K562 (cell line): Measurements from ENCODE around the gene S1PR1. TPM values are rescaled to one million over a fixed set of nuclear protein-coding genes. Genes with fewer than 3 reads are reported as not detected.

ENCODE experiments used
- CBX1 ChIP-seq: sonication (generic); IDR thresholded peaks from 2 replicates; pipeline ENCODE4 v1.6.1; 2016; ENCODE audit warnings: antibody characterized with exemption, low read depth, mild to moderate bottlenecking
- MAZ ChIP-seq, 2 experiments: fragments of 450-650 bp in 1 of 2; sonication (generic) in 1 of 2; formaldehyde crosslinking; IDR thresholded peaks in 1 of 2; conservative IDR thresholded peaks in 1 of 2; 2 replicates each; pipeline versions ENCODE4 v1.4.0 to v1.5.0; 2020; ENCODE audit warnings: mild to moderate bottlenecking in 1 of 2, missing genetic modification reagents in 1 of 2
- MEIS2 ChIP-seq: fragments of 450-650 bp; IDR thresholded peaks from 2 replicates; pipeline ENCODE4 v1.6.1; 2014; ENCODE audit warnings: mild to moderate bottlenecking; ENCODE audit not compliant: partially characterized antibody
- PTBP1 ChIP-seq: fragments of 200-400 bp; formaldehyde crosslinking; IDR thresholded peaks from 2 replicates; pipeline ENCODE4 v1.6.1; 2017; ENCODE audit warnings: low read depth, low read length
- REST ChIP-seq, 2 experiments: fragments of 450-650 bp; formaldehyde crosslinking in 1 of 2; IDR thresholded peaks; 2 replicates each; pipeline versions ENCODE4 v1.4.0 to v1.6.1; 2014 to 2020; ENCODE audit warnings: mild to moderate bottlenecking in 2 of 2, borderline replicate concordance in 1 of 2, low read depth in 1 of 2
- SMAD4 ChIP-seq: fragments of 250-450 bp; sonication (Bioruptor Pico); conservative IDR thresholded peaks from 2 replicates; pipeline ENCODE4 v1.8.0; 2021; ENCODE audit warnings: inconsistent platforms, mild to moderate bottlenecking, moderate library complexity
- TCF3 ChIP-seq: sonication (generic); formaldehyde crosslinking; IDR thresholded peaks from 2 replicates; pipeline ENCODE4 v1.4.0; 2020; ENCODE audit warnings: mild to moderate bottlenecking, missing genetic modification reagents
- UBTF ChIP-seq, 2 experiments: IDR thresholded peaks; 2 replicates each; pipeline ENCODE4 v1.6.1; 2012; ENCODE audit warnings: improper control_type of control experiment in 2 of 2, low read depth in 2 of 2, low read length in 2 of 2, borderline replicate concordance in 1 of 2
- polyA plus RNA-seq, 8 experiments: library from polyadenylated mRNA; depleted of rRNA in 4 of 8; stranded (reverse) in 5 of 8; unstranded in 3 of 8; fragments of >200 nt; fragmentation: Nextera tagmentation in 2 of 8; fragmentation: Illumina TruSeq in 1 of 8; extraction: Ambion mirVana in 2 of 8; extraction: Trizol in 1 of 8; gene quantifications; 2 replicates each; pipeline versions ENCODE4 v1.2.1 to v1.2.3, GENCODE V29; 2011 to 2014; ENCODE audit warnings: inconsistent platforms in 1 of 8, missing spikeins in 1 of 8
- total RNA-seq, 7 experiments: library from RNA; depleted of rRNA in 6 of 7; stranded (reverse); fragments of >200 nt in 6 of 7; fragmentation: Illumina TruSeq in 2 of 7; extraction: Trizol in 2 of 7; gene quantifications; 2 replicates each; pipeline versions ENCODE4 v1.2.1 to v1.2.3, GENCODE V29; 2011 to 2021; ENCODE audit warnings: low replicate concordance in 1 of 7
- TF ChIP-seq, protein P1 (sequence below): fragments of 450-650 bp; formaldehyde crosslinking; IDR thresholded peaks from 2 replicates; pipeline ENCODE4 v1.4.0; 2020; ENCODE audit warnings: mild to moderate bottlenecking, moderate library complexity
- TF ChIP-seq, protein P2 (sequence below), 3 experiments: fragments of 200-800 bp in 1 of 3; sonication (Bioruptor generic) in 1 of 3; sonication (generic) in 1 of 3; formaldehyde crosslinking in 1 of 3; IDR thresholded peaks; 2 replicates each; pipeline versions ENCODE4 v1.6.1 to v1.8.0; 2016 to 2022; ENCODE audit warnings: mild to moderate bottlenecking in 2 of 3, missing compliant biosample characterization in 2 of 3, missing genetic modification characterization in 2 of 3, missing genetic modification reagents in 1 of 3

Gene S1PR1
- total and polyA plus RNA-seq, 9 of the 15 experiments (the other 6 are each of a cell fraction or from before 2014, with no cell fraction given) = 0.22 to 1.2 (median 0.43) TPM

- TF ChIP-seq SMAD4 (0 out of 2 replicates have a peak, but pooled peaks have one; percentile 26), UBTF (IDR thresholded peaks at IDR 0.05; ENCODE audit: borderline replicate concordance in 1 of 2, low read depth in 2 of 2, low read length in 2 of 2) (peak in 1 of 2 experiments; percentile 58; a peak in 1 of 4 replicates), MEIS2 (peak; percentile 93), MAZ (CRISPR knock-in tag; conservative IDR thresholded peaks at IDR 0.05 in 1 of 2, IDR thresholded peaks at IDR 0.05 in 1 of 2) (peak in 1 of 2 experiments; percentile 49; a peak in 1 of 4 replicates), CBX1 (0 out of 2 replicates have a peak, but pooled peaks have one; percentile 53), TCF3 (CRISPR knock-in tag) (0 out of 2 replicates have a peak, but pooled peaks have one; percentile 11), REST (IDR thresholded peaks at IDR 0.05; ENCODE audit: borderline replicate concordance) (peak; percentile 84), REST (CRISPR knock-in tag; IDR thresholded peaks at IDR 0.05; ENCODE audit: low read depth) (no peak), PTBP1 (no peak)
- TF ChIP-seq, protein P1, sequence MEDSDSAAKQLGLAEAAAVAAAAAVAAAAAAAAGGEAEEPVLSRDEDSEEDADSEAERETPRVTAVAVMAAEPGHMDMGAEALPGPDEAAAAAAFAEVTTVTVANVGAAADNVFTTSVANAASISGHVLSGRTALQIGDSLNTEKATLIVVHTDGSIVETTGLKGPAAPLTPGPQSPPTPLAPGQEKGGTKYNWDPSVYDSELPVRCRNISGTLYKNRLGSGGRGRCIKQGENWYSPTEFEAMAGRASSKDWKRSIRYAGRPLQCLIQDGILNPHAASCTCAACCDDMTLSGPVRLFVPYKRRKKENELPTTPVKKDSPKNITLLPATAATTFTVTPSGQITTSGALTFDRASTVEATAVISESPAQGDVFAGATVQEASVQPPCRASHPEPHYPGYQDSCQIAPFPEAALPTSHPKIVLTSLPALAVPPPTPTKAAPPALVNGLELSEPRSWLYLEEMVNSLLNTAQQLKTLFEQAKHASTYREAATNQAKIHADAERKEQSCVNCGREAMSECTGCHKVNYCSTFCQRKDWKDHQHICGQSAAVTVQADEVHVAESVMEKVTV (CRISPR knock-in tag) = peak; percentile 70
- TF ChIP-seq, protein P2, sequence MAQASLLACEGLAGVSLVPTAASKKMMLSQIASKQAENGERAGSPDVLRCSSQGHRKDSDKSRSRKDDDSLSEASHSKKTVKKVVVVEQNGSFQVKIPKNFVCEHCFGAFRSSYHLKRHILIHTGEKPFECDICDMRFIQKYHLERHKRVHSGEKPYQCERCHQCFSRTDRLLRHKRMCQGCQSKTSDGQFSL (CRISPR knock-in tag; IDR thresholded peaks at IDR 0.05) = 0 out of 2 replicates have a peak, but pooled peaks have one; percentile 38
- TF ChIP-seq, protein P2 (tag; IDR thresholded peaks at IDR 0.05) = no peak
Measured at GRCh38 chr1:101238681-101239094, 1.9 kb downstream of the S1PR1 start (continued).
